Activated CD8-positive, alpha-beta T cell treated with anti-CD3 and anti-CD28 coated beads for 36 hours (primary cell): ENCODE results near the gene DCAF10. TPM values are rescaled to one million over a fixed set of nuclear protein-coding genes. Genes with fewer than 3 reads are reported as not detected.
"Not testable (repeated sequence)": the region's sequence is repeated elsewhere in the genome, so short reads cannot be mapped to it uniquely, and the experiment has no call there.

Experiments used
- ATAC-seq: fragments of 200-7000 bp; cut with Tn5 transposase; one replicate; pipeline ENCODE4 v1.10.0; 2021; ENCODE audit warnings: mild to moderate bottlenecking, moderate library complexity
- CTCF ChIA-PET: fragments of 350-600 bp; sonication (Branson Sonifier 250); formaldehyde crosslinking; loops from one replicate; lab custom pipeline; 2021; ENCODE audit warnings: antibody characterized with exemption; lab: Charles Lee
- POLR2A ChIA-PET: fragments of 350-600 bp; sonication (Branson Sonifier 250); formaldehyde crosslinking; loops from one replicate; lab custom pipeline; 2021; ENCODE audit warnings: antibody characterized with exemption; lab: Charles Lee
- DNase-seq: peaks from one replicate; pipeline ENCODE4 v3.0.0-alpha.2; 2020
- H3K27ac Mint-ChIP-seq: one replicate; pipeline ENCODE4 v1.8.0; 2021; ENCODE audit warnings: mild to moderate bottlenecking, mixed read lengths
- H3K27me3 Mint-ChIP-seq: one replicate; pipeline ENCODE4 v1.8.0; 2021; ENCODE audit warnings: mixed read lengths
- H3K36me3 Mint-ChIP-seq: one replicate; pipeline ENCODE4 v1.8.0; 2021; ENCODE audit warnings: low read depth, mixed read lengths
- H3K4me1 Mint-ChIP-seq: one replicate; pipeline ENCODE4 v1.8.0; 2021; ENCODE audit warnings: low read depth, mixed read lengths
- H3K4me3 Mint-ChIP-seq: one replicate; pipeline ENCODE4 v1.8.0; 2021; ENCODE audit warnings: mild to moderate bottlenecking, moderate library complexity, mixed read lengths
- H3K9me3 Mint-ChIP-seq: one replicate; pipeline ENCODE4 v1.8.0; 2021; ENCODE audit warnings: mixed read lengths
- intact Hi-C: fragments of 100-400 bp; cut with micrococcal nuclease; formaldehyde crosslinking; loops from one replicate; pipeline ENCODE4 v1.10.0; 2022
- total RNA-seq, 2 experiments: library from RNA; stranded (reverse); gene quantifications; one replicate each; pipeline ENCODE4 v1.2.3, GENCODE V29; 2021
- TF ChIP-seq, protein P1 (sequence below): fragments of 200-600 bp; IDR thresholded peaks from one replicate; pipeline ENCODE4 v1.8.0; 2022; ENCODE audit warnings: antibody characterized with exemption, mild to moderate bottlenecking

DCAF10 gene
- total RNA-seq, 2 experiments from 2014 or later, result 14.7 to 15.2 TPM

GRCh38 chr9:37753489-37754190 is 47.0 kb upstream of the DCAF10 start, which contains the start of gene TRMT10B:
TSS of gene TRMT10B (plus strand) at chr9:37753805. CDS start at chr9:37761932, 8,127 bp downstream.
- no peaks in the 10 kb centered on the region for H3K27me3 Mint-ChIP-seq
- peaks cover 2% of the 10 kb centered on the region for H3K9me3 Mint-ChIP-seq
- ChIA-PET CTCF (interaction anchor here (1.2 kb wide), 1 partner anchor 406 kb away, joined by 4 read pairs; no protein-coding TSS in a partner anchor), POLR2A (interaction anchor here (0.6 to 2.3 kb wide), 4 partner anchors 14 to 268 kb away, joined by 3 to 14 read pairs (median 4); partner anchors contain the start of genes EXOSC3, POLR1E and TOMM5)
- peak within 1 kb of the TSS; percentile 93 for H3K27ac Mint-ChIP-seq
- peaks cover 4% of the 10 kb centered on the region for H3K36me3 Mint-ChIP-seq
- peaks cover 22% of the 10 kb centered on the region for H3K4me1 Mint-ChIP-seq
- DNase-seq (peak; percentile 88), ATAC-seq (peak; percentile 93)
- H3K4me3 Mint-ChIP-seq, result peak within 1 kb of the TSS; percentile 94
- intact Hi-C loops, result loop anchor here (2.0 kb wide), 1 partner anchor 29 kb away; no protein-coding TSS in a partner anchor
- TF ChIP-seq, protein P1, sequence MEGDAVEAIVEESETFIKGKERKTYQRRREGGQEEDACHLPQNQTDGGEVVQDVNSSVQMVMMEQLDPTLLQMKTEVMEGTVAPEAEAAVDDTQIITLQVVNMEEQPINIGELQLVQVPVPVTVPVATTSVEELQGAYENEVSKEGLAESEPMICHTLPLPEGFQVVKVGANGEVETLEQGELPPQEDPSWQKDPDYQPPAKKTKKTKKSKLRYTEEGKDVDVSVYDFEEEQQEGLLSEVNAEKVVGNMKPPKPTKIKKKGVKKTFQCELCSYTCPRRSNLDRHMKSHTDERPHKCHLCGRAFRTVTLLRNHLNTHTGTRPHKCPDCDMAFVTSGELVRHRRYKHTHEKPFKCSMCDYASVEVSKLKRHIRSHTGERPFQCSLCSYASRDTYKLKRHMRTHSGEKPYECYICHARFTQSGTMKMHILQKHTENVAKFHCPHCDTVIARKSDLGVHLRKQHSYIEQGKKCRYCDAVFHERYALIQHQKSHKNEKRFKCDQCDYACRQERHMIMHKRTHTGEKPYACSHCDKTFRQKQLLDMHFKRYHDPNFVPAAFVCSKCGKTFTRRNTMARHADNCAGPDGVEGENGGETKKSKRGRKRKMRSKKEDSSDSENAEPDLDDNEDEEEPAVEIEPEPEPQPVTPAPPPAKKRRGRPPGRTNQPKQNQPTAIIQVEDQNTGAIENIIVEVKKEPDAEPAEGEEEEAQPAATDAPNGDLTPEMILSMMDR, result no peak

- peaks cover 21% of the 10 kb centered on the region for H3K4me1 Mint-ChIP-seq
These were observed 41.9 kb upstream of the DCAF10 start for GRCh38 chr9:37758747-37759146.

DNA sequence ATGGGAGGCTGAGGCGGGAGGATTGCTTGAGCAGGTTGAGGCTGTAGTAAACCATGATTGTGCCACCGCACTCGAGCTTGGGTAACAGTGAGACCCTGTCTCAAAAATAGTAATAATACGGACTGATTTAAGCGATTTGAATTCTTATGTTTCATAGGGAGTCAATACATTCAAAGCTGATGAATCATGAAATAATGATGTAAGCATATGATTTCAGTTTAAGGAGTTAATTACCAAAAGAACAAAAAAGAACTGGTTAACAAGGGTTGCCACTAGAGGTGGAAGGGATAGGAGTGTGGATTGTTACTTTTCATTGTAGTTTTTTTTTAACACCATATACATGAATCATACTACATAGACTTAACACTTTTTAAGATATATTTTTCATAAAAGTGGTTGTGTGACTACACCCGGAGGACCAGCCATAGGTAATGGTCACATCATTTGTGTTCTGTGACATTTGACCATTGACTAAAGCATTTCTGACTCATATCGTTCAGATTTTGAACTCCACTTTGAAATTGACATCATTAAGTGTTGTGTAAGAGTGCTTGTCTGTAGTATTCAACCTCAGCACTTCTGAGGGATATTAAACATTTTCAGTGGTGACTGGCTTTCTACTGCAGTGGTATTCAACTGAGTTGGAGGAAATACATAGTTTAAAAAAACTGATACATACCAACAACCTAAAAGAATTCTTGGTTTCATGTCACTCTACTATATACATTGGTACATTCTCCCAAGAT is 40.0 kb upstream of the DCAF10 start:
- POLR2A ChIA-PET, result no interaction called here
- Mint-ChIP-seq H3K27ac (peak overlapping the region; percentile 58), H3K4me3 (no peak overlapping the region), H3K27me3 (no peaks in the 10 kb centered on the region), H3K4me1 (peaks cover 9% of the 10 kb centered on the region), H3K36me3 (peaks cover 22% of the 10 kb centered on the region), H3K9me3 (no peaks in the 10 kb centered on the region)
- intact Hi-C loops, result no loop called here
- ATAC-seq (peak; percentile 13), DNase-seq (no peak)
- TF ChIP-seq, protein P1, result no peak
- CTCF ChIA-PET, result interaction anchor here (1.1 to 1.3 kb wide), 2 partner anchors 11 to 17 kb away, joined by 3 to 7 read pairs; no protein-coding TSS in a partner anchor

More at GRCh38 chr9:37758747-37759146, 41.9 kb upstream of the DCAF10 start:
- no peak for DNase-seq
- no peak for ATAC-seq
- H3K36me3 Mint-ChIP-seq, result peaks cover 13% of the 10 kb centered on the region
- intact Hi-C loops, result no loop called here
- no peak overlapping the region for H3K27ac Mint-ChIP-seq
- no peaks in the 10 kb centered on the region for H3K27me3 Mint-ChIP-seq
- POLR2A ChIA-PET, result no interaction called here
- no peak overlapping the region for H3K4me3 Mint-ChIP-seq
- TF ChIP-seq, protein P1, result no peak
- CTCF ChIA-PET, result no interaction called here
- no peaks in the 10 kb centered on the region for H3K9me3 Mint-ChIP-seq

DNA sequence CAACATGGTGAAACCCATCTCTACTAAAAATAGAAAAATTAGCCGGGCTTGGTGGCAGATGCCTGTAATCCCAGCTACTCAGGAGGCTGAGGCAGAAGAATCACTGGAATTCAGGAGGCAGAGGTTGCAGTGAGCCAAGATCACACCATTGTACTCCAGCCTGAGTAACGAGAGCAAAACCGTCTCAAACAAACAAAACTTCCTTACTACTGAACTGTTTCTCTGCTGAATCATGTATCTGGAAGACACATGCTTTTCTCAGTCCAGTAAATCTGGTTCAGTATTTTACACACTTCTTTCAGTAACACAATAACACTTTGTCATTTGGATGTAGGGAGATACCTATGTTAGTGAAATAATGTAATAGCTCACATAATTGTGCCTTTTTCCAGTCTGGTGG is 39.1 kb upstream of the DCAF10 start:
- H3K27me3 Mint-ChIP-seq, result no peaks in the 10 kb centered on the region
- H3K27ac Mint-ChIP-seq, result no peak overlapping the region
- peaks cover 26% of the 10 kb centered on the region for H3K36me3 Mint-ChIP-seq
- ChIA-PET POLR2A (no interaction called here), CTCF (no interaction called here)
- no peak for DNase-seq
- TF ChIP-seq, protein P1, result no peak
- no peaks in the 10 kb centered on the region for H3K9me3 Mint-ChIP-seq
- intact Hi-C loops, result no loop called here
- H3K4me1 Mint-ChIP-seq, result peaks cover 8% of the 10 kb centered on the region
- no peak overlapping the region for H3K4me3 Mint-ChIP-seq
- ATAC-seq, result no peak

DNA sequence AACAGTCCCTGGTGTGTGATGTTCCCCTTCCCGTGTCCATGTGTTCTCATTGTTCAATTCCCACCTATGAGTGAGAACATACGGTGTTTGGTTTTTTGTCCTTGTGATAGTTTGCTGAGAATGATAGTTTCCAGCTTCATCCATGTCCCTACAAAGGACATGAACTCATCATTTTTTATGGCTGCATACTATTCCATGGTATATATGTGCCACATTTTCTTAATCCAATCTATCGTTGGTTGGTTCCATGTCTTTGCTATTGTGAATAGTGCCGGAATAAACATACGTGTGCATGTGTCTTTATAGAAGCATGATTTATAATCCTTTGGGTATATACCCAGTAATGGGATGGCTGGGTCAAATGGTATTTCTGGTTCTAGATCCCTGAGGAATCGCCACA is 35.3 kb upstream of the DCAF10 start:
- H3K4me3 Mint-ChIP-seq, H3K9me3 Mint-ChIP-seq, intact Hi-C loops, POLR2A ChIA-PET, H3K27ac Mint-ChIP-seq, ATAC-seq, DNase-seq, H3K27me3 Mint-ChIP-seq, CTCF ChIA-PET, H3K4me1 Mint-ChIP-seq: not testable (repeated sequence)
- H3K36me3 Mint-ChIP-seq, result peaks cover 37% of the 10 kb centered on the region
